GM12878 (cell line): ENCODE results near the gene SLF1. TPM values are rescaled to one million over a fixed set of nuclear protein-coding genes. Genes with fewer than 3 reads are reported as not detected.

Source experiments
- BRCA1 ChIP-seq: IDR thresholded peaks from 2 replicates; pipeline ENCODE4 v1.6.1; 2011; ENCODE audit warnings: low read depth, low read length, improper control_type of control experiment
- CBFB ChIP-seq: IDR thresholded peaks from 2 replicates; pipeline ENCODE4 v1.6.1; 2016; ENCODE audit warnings: antibody characterized with exemption, low read depth
- CBX3 ChIP-seq: fragments of 200-600 bp; sonication (generic); IDR thresholded peaks from 2 replicates; pipeline ENCODE4 v1.6.1; 2016; ENCODE audit warnings: low read depth, borderline replicate concordance
- E4F1 ChIP-seq: fragments of 450-650 bp; IDR thresholded peaks from 2 replicates; pipeline ENCODE4 v1.6.1; 2018; ENCODE audit warnings: borderline replicate concordance, mild to moderate bottlenecking; ENCODE audit not compliant: partially characterized antibody
- HDAC2 ChIP-seq: fragments of 200-600 bp; sonication (generic); IDR thresholded peaks from 2 replicates; pipeline ENCODE4 v1.6.1; 2017
- IRF5 ChIP-seq: fragments of 450-650 bp; IDR thresholded peaks from 2 replicates; pipeline ENCODE4 v1.6.1; 2017; ENCODE audit warnings: borderline replicate concordance
- MYB ChIP-seq: fragments of 150-350 bp; IDR thresholded peaks from 2 replicates; pipeline ENCODE4 v1.6.1; 2014; ENCODE audit warnings: mild to moderate bottlenecking, low read depth, low read length, borderline replicate concordance
- RCOR1 ChIP-seq: conservative IDR thresholded peaks from 2 replicates; pipeline ENCODE4 v1.6.1; 2012; ENCODE audit warnings: low read depth, low read length, improper control_type of control experiment
- RELB ChIP-seq: fragments of 450-650 bp; IDR thresholded peaks from 2 replicates; pipeline ENCODE4 v1.6.1; 2017; ENCODE audit warnings: low read depth, mild to moderate bottlenecking, moderate library complexity
- RFX5 ChIP-seq: IDR thresholded peaks from 2 replicates; pipeline ENCODE4 v1.6.1; 2011; ENCODE audit warnings: low read depth, low read length, improper control_type of control experiment
- SPI1 ChIP-seq: IDR thresholded peaks from 2 replicates; pipeline ENCODE4 v1.6.1; 2011; ENCODE audit warnings: low read depth, mild to moderate bottlenecking, low read length, moderate library complexity, borderline replicate concordance; ENCODE audit not compliant: insufficient read depth
- ZBED1 ChIP-seq: IDR thresholded peaks from 2 replicates; pipeline ENCODE4 v1.6.1; 2016; ENCODE audit warnings: borderline replicate concordance
- ZNF687 ChIP-seq: fragments of 450-650 bp; IDR thresholded peaks from 2 replicates; pipeline ENCODE4 v1.6.1; 2017; ENCODE audit warnings: mild to moderate bottlenecking, moderate library complexity
- polyA plus RNA-seq, 11 experiments: library from polyadenylated mRNA; depleted of rRNA in 4 of 11; unstranded in 6 of 11; stranded (reverse) in 5 of 11; fragments of >200 nt; fragmentation: Nextera tagmentation in 4 of 11; fragmentation: Illumina TruSeq in 1 of 11; extraction: Ambion mirVana in 4 of 11; extraction: Trizol in 1 of 11; gene quantifications; 1 replicate in 1 of 11; 2 replicates in 10 of 11; pipeline versions ENCODE4 v1.2.1 to v1.2.3, GENCODE V29; 2011 to 2016; ENCODE audit warnings: inconsistent platforms in 2 of 11, missing spikeins in 2 of 11, low read depth in 1 of 11
- total RNA-seq, 4 experiments: library from RNA; depleted of rRNA in 3 of 4; stranded (reverse); fragments of >200 nt in 3 of 4; fragmentation: Illumina TruSeq in 1 of 4; extraction: Trizol in 1 of 4; gene quantifications; 2 replicates each; pipeline versions ENCODE4 v1.2.1 to v1.2.3, GENCODE V29; 2013 to 2021

Gene SLF1
- total and polyA plus RNA-seq, 10 of the 15 experiments (the other 5 are each of a cell fraction or from before 2014, with no cell fraction given): 8.1 to 27.0 (median 13.4) TPM

- TF ChIP-seq IRF5 (no peak), RCOR1 (no peak), MYB (no peak), CBFB (no peak), RELB (no peak), CBX3 (no peak), E4F1 (no peak), ZBED1 (no peak), SPI1 (no peak), HDAC2 (no peak), ZNF687 (no peak), BRCA1 (no peak), RFX5 (no peak)
- TF ChIP-seq, all 136 proteins: peak for 0
These were observed 118.0 kb downstream of the SLF1 start (continued) for GRCh38 chr5:94736498-94736897.
